ENCODE measurements around the gene NDUFB1.

The NDUFB1 gene

DNA sequence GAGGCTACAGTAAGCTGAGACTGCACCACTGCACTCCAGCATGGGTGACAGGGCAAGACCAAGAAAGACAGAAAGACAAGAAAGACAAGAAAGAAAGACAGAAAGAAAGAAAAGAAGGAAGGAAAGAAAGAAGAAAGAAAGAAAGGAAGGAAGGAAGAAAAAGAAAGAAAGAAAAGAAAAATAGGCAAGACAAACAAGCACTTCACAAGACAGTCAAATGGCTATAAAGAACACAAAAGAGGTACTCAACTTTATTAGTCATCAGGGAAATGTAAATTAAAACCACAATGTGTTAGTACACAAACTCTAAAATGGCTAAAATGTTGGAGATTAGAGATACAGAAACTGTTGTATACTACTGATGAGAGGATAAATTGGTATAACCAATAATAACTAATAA is 21.7 kb downstream of the NDUFB1 start:
- no peak overlapping the region for H3K27ac ChIP-seq
- TF ChIP-seq, protein P1, sequence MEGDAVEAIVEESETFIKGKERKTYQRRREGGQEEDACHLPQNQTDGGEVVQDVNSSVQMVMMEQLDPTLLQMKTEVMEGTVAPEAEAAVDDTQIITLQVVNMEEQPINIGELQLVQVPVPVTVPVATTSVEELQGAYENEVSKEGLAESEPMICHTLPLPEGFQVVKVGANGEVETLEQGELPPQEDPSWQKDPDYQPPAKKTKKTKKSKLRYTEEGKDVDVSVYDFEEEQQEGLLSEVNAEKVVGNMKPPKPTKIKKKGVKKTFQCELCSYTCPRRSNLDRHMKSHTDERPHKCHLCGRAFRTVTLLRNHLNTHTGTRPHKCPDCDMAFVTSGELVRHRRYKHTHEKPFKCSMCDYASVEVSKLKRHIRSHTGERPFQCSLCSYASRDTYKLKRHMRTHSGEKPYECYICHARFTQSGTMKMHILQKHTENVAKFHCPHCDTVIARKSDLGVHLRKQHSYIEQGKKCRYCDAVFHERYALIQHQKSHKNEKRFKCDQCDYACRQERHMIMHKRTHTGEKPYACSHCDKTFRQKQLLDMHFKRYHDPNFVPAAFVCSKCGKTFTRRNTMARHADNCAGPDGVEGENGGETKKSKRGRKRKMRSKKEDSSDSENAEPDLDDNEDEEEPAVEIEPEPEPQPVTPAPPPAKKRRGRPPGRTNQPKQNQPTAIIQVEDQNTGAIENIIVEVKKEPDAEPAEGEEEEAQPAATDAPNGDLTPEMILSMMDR (IDR thresholded peaks at IDR 0.05): no peak
- peaks cover 0 to 37% (median 20%) of the 10 kb centered on the region in 4 donors for H3K4me1 ChIP-seq
- intact Hi-C loops (cut with DNase I; ENCODE audit: low total_unique reads): loop anchor here (10.0 kb wide), 1 partner anchor 55 kb away; the partner anchor contains the start of gene TRIP11
- no peak overlapping the region for H3K4me3 ChIP-seq
- no peaks in the 10 kb centered on the region for H3K27me3 ChIP-seq
- H3K36me3 ChIP-seq: peaks cover 13 to 18% (median 17%) of the 10 kb centered on the region in 3 donors
- DNase-seq: no peak
- H3K9me3 ChIP-seq: no peaks in the 10 kb centered on the region

DNA sequence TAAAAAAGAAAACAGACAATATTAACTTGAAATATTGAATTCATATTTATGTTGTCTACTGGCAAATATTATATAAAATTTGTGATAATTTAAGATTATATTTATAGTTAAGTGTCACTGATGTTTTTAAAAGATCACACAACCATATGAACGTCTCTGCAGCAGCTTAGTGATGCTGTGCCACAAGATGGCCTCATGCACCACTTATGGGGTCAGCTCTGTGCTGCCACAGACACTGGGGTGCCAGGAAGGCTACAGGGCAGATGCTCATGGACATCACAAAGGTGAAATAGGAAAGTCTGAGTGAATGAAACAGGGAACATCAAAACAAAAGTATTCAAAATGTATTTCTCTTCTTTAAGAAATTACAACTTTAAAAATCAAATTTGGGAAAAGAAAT is 28.2 kb downstream of the NDUFB1 start:
- peaks cover 50 to 73% (median 66%) of the 10 kb centered on the region in 3 donors for H3K36me3 ChIP-seq
- no peak for DNase-seq

DNA sequence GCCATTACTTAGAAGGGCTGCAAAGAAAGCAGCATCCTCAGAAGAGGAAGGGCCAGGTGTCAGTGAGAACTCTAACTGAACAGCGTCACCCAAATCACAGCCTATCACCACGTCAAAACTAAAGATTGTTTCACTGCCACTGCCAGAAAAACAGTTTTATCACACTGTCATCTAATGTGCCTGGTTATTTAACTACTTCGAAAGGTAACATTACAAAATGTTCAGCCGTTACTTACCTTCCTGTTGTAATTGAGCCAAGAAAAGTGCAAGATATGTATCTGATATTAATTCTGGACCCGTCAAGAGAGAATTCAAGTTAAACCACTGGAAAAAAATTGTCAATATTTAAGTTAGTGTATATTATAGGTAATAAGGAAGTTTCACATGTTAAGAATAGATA is 33.0 kb downstream of the NDUFB1 start:
- Histone ChIP-seq H3K9me3 (no peaks in the 10 kb centered on the region), H3K27ac (no peak overlapping the region), H3K36me3 (peaks cover 65 to 91% (median 82%) of the 10 kb centered on the region in 3 donors), H3K4me3 (no peak overlapping the region), H3K27me3 (no peaks in the 10 kb centered on the region), H3K4me1 (no peaks in the 10 kb centered on the region)
- TF ChIP-seq, protein P1 (IDR thresholded peaks at IDR 0.05): no peak
- DNase-seq: no peak
- intact Hi-C loops (cut with DNase I; ENCODE audit: low total_unique reads): no loop called here

More for the DNA sequence above, 28.2 kb downstream of the NDUFB1 start:
- Histone ChIP-seq H3K4me3 (no peak overlapping the region), H3K27me3 (no peaks in the 10 kb centered on the region), H3K27ac (no peak overlapping the region), H3K9me3 (no peaks in the 10 kb centered on the region), H3K4me1 (peaks cover 0 to under 1% (median 0%) of the 10 kb centered on the region in 4 donors)
- TF ChIP-seq, protein P1 (IDR thresholded peaks at IDR 0.05): no peak
- intact Hi-C loops (cut with DNase I; ENCODE audit: low total_unique reads): no loop called here

DNA sequence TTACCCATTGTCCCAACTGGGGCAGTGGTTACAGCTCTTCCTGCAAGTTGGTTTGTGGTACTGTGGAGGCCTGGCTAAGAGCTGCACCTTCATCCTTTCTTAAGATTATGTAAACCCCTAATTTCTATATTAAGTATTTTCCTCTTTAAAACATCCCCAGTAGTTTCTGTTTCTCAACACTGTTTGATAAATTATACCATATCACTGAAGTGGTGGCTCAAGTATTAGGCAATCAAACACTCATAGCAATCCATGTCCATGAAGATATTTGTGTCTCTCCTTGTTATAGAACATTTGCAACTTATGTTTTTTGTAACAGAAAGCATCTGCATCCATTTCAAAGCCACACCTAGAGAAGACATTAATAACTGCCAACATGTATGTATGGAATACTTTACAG is 47.0 kb downstream of the NDUFB1 start:
- Histone ChIP-seq H3K9me3 (no peaks in the 10 kb centered on the region), H3K27me3 (no peaks in the 10 kb centered on the region), H3K36me3 (peaks cover 53 to 90% (median 68%) of the 10 kb centered on the region in 3 donors), H3K4me1 (no peaks in the 10 kb centered on the region), H3K4me3 (no peak overlapping the region), H3K27ac (no peak overlapping the region)
- TF ChIP-seq, protein P1 (IDR thresholded peaks at IDR 0.05): no peak
- intact Hi-C loops (cut with DNase I; ENCODE audit: low total_unique reads): no loop called here
- DNase-seq: no peak
